DMS 273 (cell line): ENCODE results near the gene SMAD6.

Experiments used
- DNase-seq: peaks from one replicate; lab custom pipeline; 2025; ENCODE audit not compliant: unreplicated experiment; lab: John Stamatoyannopoulos, UW

SMAD6 gene

DNA sequence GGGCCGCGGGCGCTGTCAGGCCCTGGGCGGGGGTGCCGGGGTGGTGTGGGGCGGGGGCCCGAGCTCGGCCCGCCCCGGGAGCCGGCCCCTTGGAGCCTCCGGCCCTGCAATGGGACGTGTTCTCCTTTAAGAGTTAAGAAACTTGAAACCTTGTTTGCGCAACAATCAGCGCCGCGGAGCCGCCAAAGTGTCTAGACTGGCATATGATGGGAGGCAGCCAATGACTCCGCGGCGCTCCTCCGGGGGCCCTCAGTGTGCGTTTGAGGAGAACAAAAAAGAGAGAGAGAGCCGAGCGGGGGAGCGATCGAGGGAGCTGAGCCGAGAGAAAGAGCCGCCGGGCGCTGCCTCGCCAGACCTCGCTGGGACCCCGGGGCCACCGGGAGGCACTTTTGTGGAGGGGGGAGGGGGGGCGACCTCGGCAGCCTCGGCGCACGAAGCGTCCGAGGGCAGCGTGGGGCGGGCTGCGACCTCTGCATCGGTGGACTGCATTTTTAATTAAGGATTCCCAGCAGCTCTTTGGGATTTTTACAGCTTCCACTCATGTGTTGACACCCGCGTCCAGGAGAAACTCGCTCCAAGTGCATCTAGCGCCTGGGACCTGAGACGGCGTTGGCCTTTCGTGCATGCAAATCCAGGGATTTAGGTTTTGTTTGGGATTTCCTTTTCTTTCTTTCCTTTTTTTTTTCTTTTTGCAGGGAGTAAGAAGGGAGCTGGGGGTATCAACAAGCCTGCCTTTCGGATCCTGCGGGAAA, at the start of gene SMAD6:
Gene SMAD6 (plus strand): TSS at position 202 of the 752 bp plus-strand sequence. CDS start 1,023 bp downstream, outside the sequence.
- peak; percentile 98 for DNase-seq

GRCh38 chr15:66652806-66653205, 49.2 kb upstream of the SMAD6 start:
- no peak for DNase-seq

GRCh38 chr15:66653398-66653797, 48.6 kb upstream of the SMAD6 start:
- no peak for DNase-seq

DNA sequence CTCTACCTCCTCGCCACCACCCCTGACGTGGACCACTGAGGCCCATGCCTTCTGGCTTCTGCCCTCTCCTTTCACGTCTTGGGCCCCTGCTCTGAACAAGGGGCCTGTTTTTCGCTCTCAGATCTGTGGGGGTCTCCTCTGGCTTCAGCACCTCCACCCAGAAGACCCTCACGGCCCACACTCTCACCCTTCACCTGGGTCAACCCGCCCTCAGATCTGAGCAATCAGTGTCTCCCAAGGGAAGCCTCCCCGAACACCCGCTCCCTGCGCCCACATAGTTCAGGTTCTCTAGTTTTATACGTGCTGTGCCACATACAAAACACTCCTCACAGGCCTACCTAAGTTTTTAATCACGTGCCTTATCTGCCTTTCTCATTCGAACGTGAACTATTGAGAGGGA, 48.2 kb upstream of the SMAD6 start:
- DNase-seq: no peak

- DNase-seq: no peak
These were observed 47.7 kb upstream of the SMAD6 start for GRCh38 chr15:66654361-66654738.

DNA sequence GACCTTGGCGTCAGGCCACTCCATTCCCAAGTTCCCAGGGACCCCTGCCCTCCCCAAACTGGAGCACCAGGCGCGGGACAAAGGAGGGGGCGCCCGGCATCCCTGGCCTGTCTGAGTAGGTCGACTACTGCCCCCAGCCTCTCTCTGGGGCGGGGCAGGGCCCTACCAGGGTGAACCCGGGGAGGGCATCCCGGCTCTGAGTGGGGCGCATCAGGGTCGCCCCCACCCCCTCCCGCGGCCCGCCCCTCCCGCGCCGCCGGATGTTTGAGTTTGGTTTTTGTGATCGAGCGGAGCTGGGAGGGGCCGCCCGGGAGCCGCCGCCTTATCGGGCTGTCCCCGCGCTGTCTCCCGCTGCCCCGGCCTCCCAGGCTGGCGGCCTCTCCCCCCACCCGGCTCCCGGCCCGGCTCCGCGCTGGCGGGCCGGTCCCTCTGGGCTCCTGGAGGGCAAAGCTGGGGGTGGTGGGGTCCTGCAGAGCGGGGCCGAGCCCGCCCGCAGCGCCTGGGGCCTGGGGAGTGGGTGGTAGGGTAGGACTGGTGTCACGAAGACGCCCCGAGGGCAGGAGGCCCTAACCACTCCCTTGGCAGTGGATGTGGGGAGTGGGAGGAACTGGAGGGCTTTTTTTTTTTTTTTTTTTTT, 47.2 kb upstream of the SMAD6 start:
- DNase-seq: no peak

GRCh38 chr15:66655511-66655910, 46.5 kb upstream of the SMAD6 start:
- DNase-seq: no peak

GRCh38 chr15:66655997-66656396, 46.0 kb upstream of the SMAD6 start:
- DNase-seq: no peak

DNA sequence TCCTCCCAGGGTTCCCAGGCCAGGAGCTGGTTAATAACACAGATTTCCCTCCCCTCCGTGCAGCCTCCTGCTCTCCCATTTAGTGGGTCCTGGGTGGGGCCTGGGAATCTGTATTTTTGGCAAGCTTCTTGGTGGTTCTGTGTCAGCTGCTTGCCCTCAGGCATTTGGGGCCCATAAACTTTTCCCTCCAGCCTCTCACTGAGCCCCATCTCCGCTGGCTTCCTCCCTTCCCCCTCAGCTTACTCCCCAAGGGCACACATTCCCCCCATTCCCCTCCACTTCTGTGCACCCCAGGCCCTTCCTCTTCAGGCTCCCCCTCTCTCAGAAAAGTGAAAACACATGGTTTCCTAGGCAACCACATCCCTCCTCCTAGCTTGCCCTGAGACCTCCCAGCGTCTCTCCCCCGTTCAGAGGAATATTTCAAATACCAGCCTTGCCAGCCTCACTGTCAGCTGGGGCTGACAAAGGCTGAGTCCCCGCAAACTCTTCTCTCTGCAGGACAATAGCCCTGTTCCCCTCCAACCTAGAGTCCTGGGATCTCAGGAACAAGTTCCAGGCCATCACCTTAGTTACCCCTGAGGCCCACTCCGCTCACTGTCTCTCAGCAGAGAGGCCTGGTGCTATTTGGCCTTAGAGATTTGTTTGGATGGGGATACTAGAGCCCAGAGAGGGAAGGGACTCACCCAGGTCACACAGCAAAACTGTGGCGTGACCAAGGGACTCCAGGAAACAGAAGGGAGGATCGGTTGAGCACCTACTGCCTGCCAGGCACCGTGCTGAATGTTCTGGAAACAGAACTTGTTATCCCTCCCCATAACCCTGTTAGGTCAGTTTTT, 44.6 kb upstream of the SMAD6 start:
- no peak for DNase-seq

GRCh38 chr15:66658044-66658443, 44.0 kb upstream of the SMAD6 start:
- no peak for DNase-seq

DNA sequence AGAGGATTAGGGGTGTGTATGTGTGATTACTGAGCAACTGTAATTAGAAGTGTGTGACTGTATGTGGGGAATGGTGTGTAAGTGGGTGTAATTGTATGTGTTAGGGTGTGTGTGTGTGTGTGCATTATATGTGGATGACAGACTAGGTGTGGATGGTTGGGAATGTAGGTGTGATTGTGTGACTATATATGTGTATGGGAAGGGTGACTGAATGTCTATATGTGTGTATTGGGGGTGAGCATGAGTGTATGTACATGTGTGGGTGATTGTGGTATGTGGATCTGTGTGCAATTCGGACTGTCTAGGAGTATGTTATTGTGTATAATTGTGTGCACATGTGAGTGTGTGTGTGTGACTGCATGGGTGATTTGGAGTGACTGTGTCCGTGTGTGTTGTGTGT, 43.2 kb upstream of the SMAD6 start:
- DNase-seq: no peak

- DNase-seq: no peak
These were observed 42.7 kb upstream of the SMAD6 start for GRCh38 chr15:66659384-66659783.

DNA sequence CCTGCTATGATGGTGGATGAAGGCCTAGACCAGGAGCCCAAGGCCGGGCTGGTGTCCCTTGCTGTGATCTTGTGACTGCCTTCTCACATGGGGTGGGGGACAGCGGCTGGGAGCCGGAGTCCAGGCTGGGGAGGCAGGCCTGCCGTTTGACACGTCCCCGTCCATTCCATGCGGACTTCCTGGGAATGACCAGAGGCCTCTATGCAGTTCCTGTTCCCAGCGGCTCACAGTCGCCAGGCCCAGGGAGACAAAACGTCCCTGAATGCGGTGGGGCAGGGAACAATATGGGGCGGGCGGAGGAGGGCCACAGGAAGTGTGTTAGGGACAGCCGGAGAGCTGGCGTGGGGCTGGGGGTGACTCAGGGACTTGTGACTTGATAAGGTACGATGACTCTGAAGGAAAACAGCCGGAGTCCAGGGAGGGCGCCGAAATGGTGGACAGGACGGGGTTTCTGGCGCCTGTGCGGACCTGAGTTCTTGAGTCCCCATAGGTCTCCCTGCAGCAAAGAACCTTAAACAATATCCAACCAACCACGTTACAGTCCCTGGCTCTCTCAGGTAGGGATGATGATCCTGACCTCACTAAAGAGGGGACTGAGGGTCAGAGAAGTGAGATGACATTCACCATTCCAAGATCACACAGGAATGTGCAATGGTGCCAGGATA, 40.5 kb upstream of the SMAD6 start:
- DNase-seq: no peak

GRCh38 chr15:66662522-66662921, 39.5 kb upstream of the SMAD6 start:
- no peak for DNase-seq

GRCh38 chr15:66663664-66664063, 38.4 kb upstream of the SMAD6 start:
- DNase-seq: no peak

DNA sequence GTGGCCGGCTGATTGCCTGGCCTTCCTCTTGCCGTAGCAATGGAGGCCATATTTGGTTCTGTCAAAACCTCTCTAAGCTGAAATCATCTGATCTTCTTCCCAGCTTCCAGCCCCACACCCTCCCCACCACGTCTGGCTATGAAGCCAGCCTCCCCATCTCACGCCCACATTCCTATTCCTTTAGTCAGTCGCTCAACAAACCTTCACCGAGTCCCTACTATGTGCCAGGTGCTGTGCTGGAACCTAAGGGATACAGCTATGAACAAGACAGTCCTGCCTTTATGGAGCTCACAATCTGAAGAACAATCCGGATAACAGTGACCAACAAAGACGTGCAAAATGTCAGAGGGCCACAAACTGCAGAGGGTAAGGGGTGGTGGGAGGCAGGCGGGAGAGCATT, 31.9 kb upstream of the SMAD6 start:
- DNase-seq: no peak

GRCh38 chr15:66670762-66671580, 31.1 kb upstream of the SMAD6 start:
- DNase-seq: peak; percentile 8

- DNase-seq: no peak
These were observed 29.2 kb upstream of the SMAD6 start for GRCh38 chr15:66672867-66673266.

DNA sequence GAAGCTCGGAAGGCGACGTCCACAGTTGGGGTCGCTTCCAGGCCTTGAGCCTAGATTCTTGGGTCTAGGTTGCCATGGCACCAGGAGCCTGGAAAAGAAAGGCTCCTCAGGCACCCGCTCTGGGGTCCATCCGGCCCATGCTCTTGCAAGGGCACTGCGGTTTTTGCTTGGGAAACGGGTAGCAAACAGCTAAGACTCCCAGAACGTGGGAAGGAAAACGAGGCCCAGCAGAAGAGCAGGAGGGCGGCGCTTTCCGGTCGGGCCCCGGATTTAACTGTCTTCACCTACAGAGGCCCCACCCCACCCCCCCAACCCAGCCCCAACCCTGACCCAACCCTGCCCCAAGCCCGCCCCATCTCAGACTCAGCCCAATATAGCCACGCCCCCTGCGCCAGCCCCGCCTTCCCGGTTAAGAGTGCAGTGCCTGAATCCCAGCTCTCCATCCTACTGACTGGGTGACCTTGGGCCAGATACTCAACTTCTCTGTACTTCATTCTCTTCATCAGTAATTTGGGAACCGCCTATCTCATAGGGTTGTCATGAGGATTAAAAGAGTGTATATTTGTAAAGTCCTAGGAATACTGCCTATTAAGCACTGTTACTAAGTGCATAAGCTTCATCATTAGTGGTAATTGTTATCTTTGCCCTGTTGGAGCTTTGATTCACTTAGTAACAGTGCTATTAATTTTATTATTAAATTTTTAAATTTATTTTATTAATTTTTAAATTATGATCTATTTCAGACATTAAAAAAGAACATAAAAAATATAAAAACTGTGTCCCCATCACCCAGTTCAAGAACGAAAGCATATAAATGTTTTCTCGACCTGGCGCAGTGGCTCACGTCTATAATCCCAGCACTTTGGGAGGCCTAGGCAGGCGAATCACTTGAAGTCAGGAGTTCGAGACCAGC, 28.4 kb upstream of the SMAD6 start:
- no peak for DNase-seq
